Thoracic aorta (tissue), 2 donors: ENCODE data around the gene F7. TPM values are rescaled to one million over a fixed set of nuclear protein-coding genes. Genes with fewer than 3 reads are reported as not detected.
A peak's percentile ranks its signal among the peaks of the same experiment; 100 is the strongest.

Experiments used
- ATAC-seq: fragments of 150-250 bp; one replicate; pipeline ENCODE4 v1.8.0; 2017; ENCODE audit warnings: low read depth; ENCODE audit not compliant: insufficient number of reproducible peaks, low FRiP score
- DNase-seq: peaks from one replicate; pipeline ENCODE4 v3.0.0-alpha.2; 2020; ENCODE audit warnings: low spot score
- H3K27ac ChIP-seq, 2 donors: fragments of 200-600 bp; sonication (generic); 1 replicate in 1 of 2; 2 replicates in 1 of 2; pipeline ENCODE4 v1.5.1; 2016; ENCODE audit warnings: mild to moderate bottlenecking in 2 of 2, moderate library complexity in 2 of 2
- H3K27me3 ChIP-seq: fragments of 200-600 bp; sonication (generic); replicated peaks from 2 replicates; pipeline ENCODE4 v1.6.0; 2016; ENCODE audit warnings: mild to moderate bottlenecking; ENCODE audit not compliant: insufficient read depth
- H3K36me3 ChIP-seq: fragments of 200-600 bp; sonication (generic); one replicate; pipeline ENCODE4 v1.5.1; 2016
- H3K4me1 ChIP-seq, 2 donors: fragments of 200-600 bp; sonication (generic); 1 replicate in 1 of 2; 2 replicates in 1 of 2; pipeline versions ENCODE4 v1.5.1 to v1.6.0; 2016; ENCODE audit warnings: low read depth in 2 of 2, mild to moderate bottlenecking in 1 of 2; ENCODE audit not compliant: control insufficient read depth in 1 of 2
- H3K4me3 ChIP-seq: fragments of 200-600 bp; sonication (generic); 2 replicates; pipeline ENCODE4 v1.5.1; 2016; ENCODE audit warnings: mild to moderate bottlenecking
- H3K9me3 ChIP-seq: fragments of 200-600 bp; sonication (generic); 2 replicates; pipeline ENCODE4 v1.5.1; 2016
- total RNA-seq, 2 donors: library from RNA; depleted of rRNA; stranded (reverse); fragments of >200 nt; gene quantifications; one replicate each; pipeline versions ENCODE4 v1.1.0 to v1.2.3, GENCODE V29; 2016
- TF ChIP-seq, protein P1 (sequence below): fragments of 200-600 bp; sonication (generic); IDR thresholded peaks from one replicate; pipeline ENCODE4 v1.5.1; 2019; ENCODE audit warnings: antibody characterized with exemption

The F7 gene
- total RNA-seq, 2 donors from 2014 or later = not detected

GRCh38 chr13:113125506-113126264 lies 20.1 kb downstream of the F7 start:
- Histone ChIP-seq H3K27me3 (no peaks in the 10 kb centered on the region), H3K4me3 (no peak overlapping the region), H3K4me1 (peaks cover 0 to 26% of the 10 kb centered on the region in 2 donors), H3K27ac (no peak overlapping the region), H3K9me3 (no peaks in the 10 kb centered on the region), H3K36me3 (no peaks in the 10 kb centered on the region)
- TF ChIP-seq, protein P1, sequence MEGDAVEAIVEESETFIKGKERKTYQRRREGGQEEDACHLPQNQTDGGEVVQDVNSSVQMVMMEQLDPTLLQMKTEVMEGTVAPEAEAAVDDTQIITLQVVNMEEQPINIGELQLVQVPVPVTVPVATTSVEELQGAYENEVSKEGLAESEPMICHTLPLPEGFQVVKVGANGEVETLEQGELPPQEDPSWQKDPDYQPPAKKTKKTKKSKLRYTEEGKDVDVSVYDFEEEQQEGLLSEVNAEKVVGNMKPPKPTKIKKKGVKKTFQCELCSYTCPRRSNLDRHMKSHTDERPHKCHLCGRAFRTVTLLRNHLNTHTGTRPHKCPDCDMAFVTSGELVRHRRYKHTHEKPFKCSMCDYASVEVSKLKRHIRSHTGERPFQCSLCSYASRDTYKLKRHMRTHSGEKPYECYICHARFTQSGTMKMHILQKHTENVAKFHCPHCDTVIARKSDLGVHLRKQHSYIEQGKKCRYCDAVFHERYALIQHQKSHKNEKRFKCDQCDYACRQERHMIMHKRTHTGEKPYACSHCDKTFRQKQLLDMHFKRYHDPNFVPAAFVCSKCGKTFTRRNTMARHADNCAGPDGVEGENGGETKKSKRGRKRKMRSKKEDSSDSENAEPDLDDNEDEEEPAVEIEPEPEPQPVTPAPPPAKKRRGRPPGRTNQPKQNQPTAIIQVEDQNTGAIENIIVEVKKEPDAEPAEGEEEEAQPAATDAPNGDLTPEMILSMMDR = no peak
- DNase-seq = no peak
- ATAC-seq = no peak

- Histone ChIP-seq H3K4me3 (no peak overlapping the region), H3K36me3 (no peaks in the 10 kb centered on the region), H3K9me3 (no peaks in the 10 kb centered on the region), H3K4me1 (peaks cover 0 to 26% of the 10 kb centered on the region in 2 donors), H3K27ac (no peak overlapping the region), H3K27me3 (no peaks in the 10 kb centered on the region)
- no peak for ATAC-seq
- TF ChIP-seq, protein P1 = no peak
- DNase-seq = no peak
These were observed 20.9 kb downstream of the F7 start for GRCh38 chr13:113126265-113127150.

- DNase-seq (no peak), ATAC-seq (no peak)
- H3K27me3 ChIP-seq = no peaks in the 10 kb centered on the region
- no peak overlapping the region for H3K27ac ChIP-seq
- peak overlapping the region; percentile 60 for H3K4me3 ChIP-seq
- H3K4me1 ChIP-seq = peaks cover 0 to 7% of the 10 kb centered on the region in 2 donors
- no peaks in the 10 kb centered on the region for H3K36me3 ChIP-seq
- no peaks in the 10 kb centered on the region for H3K9me3 ChIP-seq
- TF ChIP-seq, protein P1 = no peak
These were observed 23.9 kb downstream of the F7 start for GRCh38 chr13:113129480-113129879.

DNA sequence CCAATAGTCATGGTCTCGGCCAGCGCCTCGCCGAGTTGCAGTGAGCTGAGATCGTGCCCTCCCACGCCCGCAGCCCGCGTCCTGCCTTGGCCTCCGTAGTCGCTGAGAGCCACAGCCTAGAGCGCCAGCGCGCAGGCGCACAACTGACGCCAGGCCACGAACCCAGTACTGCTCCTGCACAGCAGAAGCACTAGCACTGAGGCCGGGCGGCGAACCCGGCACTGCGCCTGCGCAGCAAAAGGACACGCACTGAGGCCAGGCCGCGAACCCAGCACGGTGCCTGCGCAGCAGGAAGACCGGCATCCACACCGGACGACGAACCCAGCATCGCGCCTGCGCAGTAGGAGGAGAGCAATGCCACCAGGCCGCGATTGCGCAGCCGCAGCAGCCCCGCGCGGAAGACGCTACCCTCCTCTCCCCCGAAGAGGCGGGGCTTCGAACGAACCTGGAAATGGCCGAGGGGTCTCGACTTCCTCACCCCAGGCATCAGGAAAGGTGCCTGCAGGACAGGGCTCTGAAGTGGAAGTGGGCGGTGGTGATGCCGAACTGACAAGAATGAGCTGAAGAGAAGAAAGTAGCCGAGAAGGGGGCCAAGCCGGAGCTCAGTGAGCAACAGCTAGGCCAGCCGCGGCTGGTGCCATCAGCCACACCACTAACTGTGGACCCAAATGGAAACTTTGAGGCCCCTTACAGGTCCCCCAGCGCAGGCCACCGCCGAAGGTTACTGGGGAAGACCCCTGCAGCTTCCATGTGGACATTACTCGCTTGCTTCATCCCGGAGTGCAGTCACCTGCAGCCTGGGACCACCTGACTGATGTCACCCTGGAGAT lies 24.5 kb downstream of the F7 start:
- H3K4me3 ChIP-seq = peak overlapping the region; percentile 60
- DNase-seq (no peak), ATAC-seq (no peak)
- no peaks in the 10 kb centered on the region for H3K36me3 ChIP-seq
- H3K9me3 ChIP-seq = no peaks in the 10 kb centered on the region
- H3K27me3 ChIP-seq = no peaks in the 10 kb centered on the region
- H3K27ac ChIP-seq = no peak overlapping the region
- TF ChIP-seq, protein P1 = no peak
- H3K4me1 ChIP-seq = peaks cover 0 to 7% of the 10 kb centered on the region in 2 donors
